GDM1 (cell line): Measurements from ENCODE around the gene BOD1L1.

Experiments used
- DNase-seq: peaks from one replicate; lab custom pipeline; 2025; lab: John Stamatoyannopoulos, UW

Gene BOD1L1

DNA sequence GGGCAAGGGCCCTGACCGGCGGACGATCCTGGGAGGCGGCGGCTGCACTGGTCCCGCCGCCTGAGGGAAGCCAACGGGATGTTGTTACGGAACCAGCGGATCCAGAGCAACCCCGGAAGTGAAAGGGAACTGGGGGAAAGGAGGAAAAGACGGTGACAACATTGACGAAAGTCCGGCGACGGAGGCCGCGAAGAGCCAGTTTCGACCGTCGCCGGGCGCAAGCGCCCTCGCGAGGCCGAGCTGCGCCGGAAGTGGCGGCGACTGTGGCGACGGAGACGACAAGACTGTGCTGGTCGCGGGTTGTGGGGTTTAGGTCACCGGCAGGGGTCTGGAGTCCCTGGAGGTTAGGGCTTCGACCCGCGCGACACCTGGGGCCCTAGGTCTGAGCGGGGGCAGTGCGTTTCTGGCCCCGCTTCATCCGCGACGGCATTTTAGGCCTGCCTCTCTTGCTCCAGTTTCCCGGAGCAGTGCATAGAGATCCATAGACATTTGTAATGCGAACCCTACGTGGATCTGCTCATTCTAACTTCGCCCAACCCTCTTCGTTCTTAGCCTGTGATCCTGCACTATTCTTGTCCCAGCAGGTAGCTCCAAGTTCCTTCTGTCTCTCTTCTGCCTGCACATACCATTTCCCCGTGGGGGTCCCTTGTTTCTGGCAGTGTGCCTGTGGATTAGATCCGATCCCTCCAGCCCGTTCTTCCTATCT, at the start of gene BOD1L1:
Gene BOD1L1, minus strand, starts transcription at position 120 of the 706 bp plus-strand sequence. CDS start 138 bp downstream, outside the sequence.
- peak; percentile 84 for DNase-seq

DNA sequence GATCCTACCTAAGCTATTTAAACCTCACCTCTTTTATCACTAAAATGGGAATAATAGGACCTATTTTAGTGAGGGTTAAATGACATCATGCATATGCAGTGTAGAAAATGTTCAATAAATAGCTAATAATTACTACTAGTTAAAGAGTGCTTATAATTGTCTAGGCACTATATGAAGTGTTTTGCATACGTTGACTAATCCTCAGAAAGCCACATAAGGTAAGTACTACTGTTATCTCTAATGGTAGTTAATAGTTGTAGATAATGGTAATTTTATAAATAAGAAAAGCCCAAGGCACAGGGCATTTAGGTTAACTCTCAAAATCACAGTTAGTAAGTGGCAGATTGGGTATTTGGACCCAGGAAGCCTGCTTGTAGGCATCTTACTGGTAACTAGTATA, 47.4 kb upstream of the BOD1L1 start:
- no peak for DNase-seq

- DNase-seq = no peak
These were observed 45.6 kb upstream of the BOD1L1 start for GRCh38 chr4:13673167-13673566.

- no peak for DNase-seq
These were observed 43.1 kb upstream of the BOD1L1 start for GRCh38 chr4:13670456-13671160.

DNA sequence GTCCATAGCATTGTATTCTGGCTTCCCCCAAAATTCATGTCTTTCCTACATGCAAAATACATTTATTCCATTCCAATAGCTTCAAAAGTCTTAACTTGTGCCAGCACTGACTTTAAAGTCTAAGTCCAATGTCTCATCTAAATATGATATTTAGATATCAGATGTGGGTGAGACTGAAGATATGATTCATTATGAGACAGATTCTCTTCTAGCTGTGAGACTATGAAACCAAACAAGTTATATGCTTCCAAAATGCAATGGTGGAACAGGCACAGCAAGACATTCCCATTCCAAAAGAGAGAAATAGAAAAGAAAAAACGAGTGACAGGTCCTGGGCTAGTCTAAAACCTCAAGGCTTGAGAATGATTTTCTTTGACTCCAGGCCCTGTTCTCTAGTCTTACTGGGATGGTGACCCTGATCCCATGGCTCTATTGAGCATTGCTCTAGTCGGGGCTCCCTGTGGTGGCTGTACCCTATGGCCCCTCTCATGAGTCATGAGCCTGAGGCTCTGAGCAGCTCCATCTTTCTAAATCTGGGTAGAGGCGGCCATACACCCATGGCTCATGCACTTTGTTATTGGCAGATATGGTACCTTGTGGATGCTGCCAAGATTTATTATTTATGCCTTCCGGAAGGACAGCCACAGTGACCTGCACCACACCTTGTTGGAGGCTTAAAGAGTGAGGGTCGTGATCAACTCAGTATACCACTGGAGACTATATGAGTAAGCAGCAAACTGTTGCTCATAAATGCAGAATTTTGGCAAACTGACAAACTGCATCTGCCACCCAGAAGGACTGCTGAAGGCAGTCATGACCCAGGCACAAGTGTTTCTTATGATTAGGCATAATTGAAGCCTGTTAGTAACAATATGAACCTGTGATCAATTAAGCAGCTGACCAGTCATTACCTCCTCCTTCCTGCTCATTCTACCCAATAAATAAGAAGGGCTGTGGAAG, 38.5 kb upstream of the BOD1L1 start:
- no peak for DNase-seq

GRCh38 chr4:13659341-13660070, 32.0 kb upstream of the BOD1L1 start:
- no peak for DNase-seq

DNA sequence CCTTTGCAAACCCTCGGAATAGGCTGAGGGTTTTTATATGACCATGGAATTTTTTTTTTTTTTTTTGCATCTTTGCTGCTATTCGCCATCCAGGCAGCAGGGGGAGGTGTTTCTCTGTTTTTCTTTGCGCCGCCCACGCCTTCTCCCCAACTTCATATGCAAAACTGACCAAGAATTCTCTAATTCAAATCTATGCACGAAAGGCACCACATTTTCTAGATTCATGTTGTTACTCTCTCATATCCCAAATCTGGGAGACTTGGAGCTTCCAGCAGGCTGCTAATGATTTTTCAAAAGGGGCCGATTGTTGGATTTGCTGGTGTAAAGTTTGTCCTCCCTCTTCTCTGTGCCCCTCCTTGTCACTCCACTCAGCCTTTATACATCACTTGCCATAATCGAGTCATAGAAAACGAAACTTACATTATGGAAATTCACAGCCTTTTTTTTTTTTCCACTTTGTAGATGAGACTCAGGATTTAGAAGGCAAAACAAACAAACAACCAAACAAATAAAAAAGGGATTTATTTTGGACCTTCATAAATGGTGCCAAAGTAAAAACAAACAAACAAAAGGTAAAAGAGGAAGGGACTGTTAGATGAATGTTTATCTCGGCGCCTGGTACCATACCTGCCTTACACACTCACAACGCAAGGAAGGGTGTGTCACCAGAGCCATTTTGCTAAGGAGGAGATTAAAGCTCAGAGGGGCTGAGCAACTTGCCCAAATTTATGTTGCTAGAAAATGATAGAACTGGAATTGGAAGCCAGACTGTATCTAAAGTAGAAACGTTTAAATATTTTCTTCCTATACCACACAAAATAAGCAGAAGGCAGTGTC, 29.3 kb upstream of the BOD1L1 start:
- peak; percentile 13 for DNase-seq

DNA sequence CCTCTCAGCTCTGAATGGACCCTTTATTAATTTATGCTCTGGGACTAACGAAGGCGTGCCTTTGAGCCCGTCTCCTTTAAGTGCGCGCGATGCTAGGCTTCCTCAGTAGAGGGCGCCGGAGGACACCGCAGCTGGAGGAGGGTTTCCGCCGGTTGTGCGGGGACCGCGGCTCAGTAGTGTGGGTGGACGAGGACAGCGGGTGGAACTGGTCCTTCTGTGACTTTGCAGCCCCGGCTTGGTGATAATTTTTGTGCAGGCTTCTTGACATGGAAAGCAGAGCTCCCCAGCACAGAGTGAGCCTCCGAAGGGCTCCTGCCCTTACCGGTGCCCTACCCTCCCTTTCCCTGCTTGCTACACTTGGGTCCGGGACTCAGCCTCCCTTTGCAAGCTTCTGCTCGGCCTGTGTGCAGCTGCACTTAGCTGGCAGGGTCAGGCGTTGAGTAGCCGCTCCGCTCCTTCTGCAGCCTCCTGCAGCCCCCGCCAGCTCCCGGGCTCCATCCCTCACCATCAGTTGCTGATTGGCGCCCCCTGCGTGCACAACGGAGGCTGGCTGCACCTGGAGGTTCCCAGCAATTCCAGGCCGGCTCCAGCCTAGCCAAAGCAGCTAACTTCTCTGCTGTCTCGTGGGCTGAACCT, 26.8 kb upstream of the BOD1L1 start:
- peak; percentile 52 for DNase-seq

DNA sequence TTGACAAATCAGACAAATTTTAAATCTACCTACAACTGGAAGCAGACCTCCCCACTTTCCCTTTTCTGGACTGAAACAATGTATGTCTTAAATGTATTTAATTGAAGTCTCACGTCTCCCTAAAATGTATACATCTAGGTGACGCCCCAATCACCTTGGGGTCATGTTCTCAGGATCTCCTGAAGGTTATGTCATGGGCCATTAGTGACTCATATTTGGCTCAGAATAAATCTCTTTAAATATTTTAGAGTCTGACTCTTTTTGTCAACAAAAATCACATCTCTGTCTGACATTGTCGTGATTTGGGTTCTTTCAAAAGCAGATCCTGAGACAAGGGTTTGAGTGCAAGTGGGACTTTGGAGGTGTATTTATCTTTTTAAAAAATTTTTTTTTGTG, 26.2 kb upstream of the BOD1L1 start:
- DNase-seq = no peak

DNA sequence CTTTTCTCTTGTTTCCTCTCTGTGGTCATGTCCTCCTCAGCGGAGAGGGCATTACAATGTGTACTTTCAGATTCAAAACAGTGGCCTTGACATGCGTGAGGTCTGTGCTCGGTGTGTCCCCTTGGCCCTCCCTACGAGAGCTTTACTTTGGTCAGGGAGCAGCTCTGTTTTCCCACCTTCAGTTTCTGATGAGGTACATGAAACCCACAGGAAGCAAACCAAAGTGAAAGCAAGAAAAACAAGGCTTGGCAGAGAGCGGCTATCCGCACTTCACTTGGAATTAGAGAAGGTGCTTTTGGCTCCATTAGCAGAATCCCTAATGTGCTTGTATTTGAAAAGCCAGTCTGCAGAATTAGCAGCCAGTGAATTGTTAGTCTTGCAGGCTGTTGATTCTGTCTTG, 19.5 kb upstream of the BOD1L1 start:
- no peak for DNase-seq

DNA sequence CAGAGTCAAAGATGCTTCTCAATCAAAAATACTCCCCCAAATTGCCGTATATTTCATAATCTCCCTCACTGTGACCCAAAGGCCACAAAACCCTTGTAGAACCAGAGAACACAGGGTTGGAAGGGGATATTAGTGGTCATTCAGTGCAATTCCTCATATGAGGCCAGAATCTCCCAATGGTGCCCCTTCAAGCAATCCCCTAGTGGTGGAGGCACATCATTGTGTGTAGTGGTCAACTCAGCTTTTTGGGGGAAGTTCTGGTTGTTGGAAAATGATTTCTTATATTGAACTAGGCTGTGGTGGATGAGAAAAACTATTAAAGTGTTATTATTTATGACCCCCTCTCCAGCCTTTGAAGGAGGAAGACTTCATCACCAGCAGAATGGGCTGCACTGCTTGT, 17.6 kb upstream of the BOD1L1 start:
- no peak for DNase-seq

- DNase-seq = no peak
These were observed 14.8 kb upstream of the BOD1L1 start for GRCh38 chr4:13642170-13642950.

GRCh38 chr4:13641084-13641483, 13.6 kb upstream of the BOD1L1 start:
- no peak for DNase-seq

DNA sequence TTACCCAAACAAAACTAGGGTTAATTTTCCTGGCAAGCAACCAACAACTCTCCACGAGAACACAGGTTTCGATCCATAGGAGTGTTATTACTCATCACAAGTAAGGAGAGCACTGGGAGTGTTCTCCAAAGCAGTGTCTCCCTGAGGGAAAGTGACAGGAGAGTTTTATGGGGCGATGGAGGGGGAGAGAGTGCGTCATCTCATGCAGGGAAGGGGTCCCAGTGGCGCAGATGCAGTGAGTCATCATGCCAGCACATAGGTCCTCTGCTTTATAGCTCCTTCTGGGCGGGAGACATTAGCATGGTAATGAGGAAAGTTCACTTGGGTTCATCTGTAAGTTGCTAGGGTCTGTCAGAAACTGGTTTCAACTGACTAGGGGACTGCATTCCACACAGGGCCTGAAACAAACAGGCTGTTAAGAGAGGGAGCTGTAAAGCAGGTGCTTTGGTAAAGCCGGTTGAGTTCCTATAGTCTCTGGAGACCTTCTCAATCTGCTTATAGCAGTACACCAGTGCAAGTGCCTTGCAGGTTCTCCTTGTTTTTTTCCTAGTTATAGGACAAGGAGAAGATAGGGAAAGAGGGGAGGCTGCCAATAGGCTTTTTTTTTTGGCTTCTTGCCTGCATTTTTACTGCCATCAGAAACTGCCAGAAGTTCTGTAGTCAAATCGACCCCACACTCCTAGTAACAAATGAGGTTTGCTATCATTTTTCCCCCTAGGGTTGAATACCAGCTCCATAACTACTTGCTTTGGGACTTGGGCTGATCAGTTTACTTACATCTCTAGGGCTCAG, 12.8 kb upstream of the BOD1L1 start:
- DNase-seq = no peak

GRCh38 chr4:13635286-13635799, 7.8 kb upstream of the BOD1L1 start:
- DNase-seq = no peak

DNA sequence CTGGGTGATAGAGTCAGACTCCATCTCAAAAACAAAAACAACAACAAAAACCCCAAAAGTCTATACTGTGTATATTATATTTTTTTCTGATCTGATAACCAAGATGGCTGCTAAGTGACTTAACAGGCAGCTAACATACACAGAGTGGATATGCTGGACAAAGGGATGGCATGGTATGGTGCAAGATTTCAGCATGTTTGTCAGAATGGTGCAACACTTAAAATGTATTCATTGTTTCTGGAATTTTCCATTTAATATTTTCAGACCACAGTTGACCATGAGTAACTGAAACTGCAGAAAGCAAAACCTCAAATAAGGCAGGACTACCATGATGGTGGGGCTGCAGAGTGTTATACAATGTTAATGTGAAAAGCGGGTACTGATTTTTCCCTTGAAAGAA, 6.1 kb upstream of the BOD1L1 start:
- no peak for DNase-seq

- DNase-seq = no peak
These were observed 333 bp downstream of the BOD1L1 start for GRCh38 chr4:13627178-13627605.

- no peak for DNase-seq
These were observed 890 bp downstream of the BOD1L1 start for GRCh38 chr4:13626492-13627177.
